NCI-H774 (cell line): ENCODE measurements around the gene SLC23A2.

Source experiments
- DNase-seq: peaks from one replicate; lab custom pipeline; 2025; lab: John Stamatoyannopoulos, UW

The SLC23A2 gene

DNA sequence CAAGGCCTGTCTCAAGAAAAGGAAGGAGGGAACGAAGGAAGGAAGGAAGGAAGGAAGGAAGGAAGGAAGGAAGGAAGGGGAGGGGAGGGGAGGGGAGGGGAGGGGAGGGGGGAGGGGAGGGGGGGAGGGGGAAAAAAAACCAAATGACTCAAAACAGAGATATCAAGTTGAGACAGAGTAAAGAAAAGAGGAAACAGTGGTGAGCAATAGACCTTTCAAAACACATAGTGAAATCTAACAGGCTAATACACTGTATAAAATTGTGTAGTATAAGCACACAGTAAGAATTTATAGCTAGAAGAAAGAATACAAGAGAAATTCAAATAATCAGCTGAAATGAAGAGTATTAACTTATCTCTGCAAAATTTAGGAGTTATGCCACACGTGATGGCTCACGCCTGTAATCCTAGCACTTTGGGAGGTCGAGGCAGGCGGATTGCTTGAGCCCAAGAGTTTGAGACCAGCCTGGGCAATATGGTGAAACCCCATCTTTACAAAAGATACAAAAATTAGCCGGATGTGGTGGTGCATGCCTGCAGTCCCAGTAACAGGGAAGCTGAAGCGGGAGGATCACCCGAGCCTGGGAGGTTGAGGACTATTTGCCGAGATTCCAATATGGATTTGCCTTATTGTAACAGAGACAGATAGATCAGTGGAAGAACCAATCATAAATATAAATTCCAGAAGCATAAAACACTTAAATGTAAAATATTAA is 156.4 kb downstream of the SLC23A2 start:
- DNase-seq: no peak

DNA sequence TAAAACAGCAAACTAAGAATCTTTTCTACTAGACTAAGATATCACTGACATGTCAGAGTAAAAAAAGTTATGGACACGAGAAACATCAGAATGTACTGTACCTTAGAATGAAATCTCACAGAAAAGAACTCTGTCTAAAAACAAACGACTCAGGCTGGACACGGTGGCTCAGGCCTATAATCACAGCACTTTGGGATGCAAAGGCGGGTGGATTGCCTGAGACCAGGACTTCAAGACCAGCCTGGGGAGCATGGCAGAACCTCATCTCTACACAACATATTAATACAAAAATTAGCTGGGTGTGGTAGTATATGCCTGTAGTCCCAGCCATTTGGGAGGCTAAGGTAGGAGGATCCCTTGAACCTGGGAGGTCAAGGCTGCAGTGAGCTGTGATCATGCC is 157.0 kb downstream of the SLC23A2 start:
- DNase-seq: no peak

DNA sequence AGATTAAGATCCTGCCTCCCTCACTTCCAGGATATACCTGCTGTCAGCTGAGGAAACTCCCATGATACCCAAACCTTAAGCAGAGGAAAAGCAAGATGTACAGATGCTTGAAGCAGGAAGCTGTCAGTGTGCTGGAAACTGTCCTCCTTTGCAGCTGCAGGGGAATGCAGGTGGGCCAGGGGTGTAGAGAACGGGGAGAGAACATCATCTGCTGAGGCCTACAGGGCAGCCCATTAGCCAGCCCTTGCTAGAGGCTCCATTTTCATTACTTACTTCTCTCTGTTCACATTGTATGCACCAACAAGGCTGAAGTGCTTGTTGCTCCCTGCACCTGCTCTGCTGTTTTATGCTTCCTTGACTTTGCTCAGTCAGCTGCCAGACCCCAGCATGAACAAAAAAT is 160.5 kb downstream of the SLC23A2 start:
- DNase-seq: peak; percentile 25

DNA sequence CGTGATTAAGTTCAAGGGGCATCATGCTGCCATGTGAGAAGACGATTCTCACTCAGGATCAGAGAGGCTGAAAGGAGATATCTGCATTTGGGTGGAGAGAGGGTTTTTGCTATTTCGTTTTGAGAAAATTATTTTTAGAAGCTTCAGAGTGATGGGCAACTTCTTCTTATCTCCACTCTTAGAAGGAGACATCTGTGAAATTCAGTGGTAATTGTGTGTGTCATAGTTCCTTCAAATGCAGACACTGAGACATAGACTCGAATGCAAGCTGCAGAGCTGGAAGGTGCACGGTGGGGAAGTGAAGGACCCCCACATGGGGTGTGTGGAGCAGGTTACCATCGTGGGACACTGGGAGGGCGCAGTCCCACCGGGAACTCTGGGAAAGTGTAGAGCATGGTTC is 162.8 kb downstream of the SLC23A2 start:
- DNase-seq: no peak

DNA sequence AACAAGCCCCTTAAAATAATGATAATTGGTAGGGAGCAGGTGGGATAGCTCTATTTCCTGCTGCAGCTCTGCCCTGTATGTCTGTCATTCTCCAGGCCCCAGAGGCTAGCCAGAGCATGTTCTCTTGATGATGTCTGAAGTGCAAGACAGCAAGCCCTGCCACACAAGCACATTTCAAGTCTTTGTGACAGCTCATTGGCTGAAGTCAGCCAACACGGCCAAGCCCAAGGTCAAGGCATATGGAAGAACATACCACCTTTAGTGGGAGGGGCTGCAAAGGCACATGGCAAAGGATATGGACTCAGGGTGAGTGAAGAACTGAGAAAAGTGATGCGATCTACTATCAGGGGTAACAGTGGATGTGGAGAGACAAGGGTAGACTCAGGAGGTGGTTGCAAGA is 163.6 kb downstream of the SLC23A2 start:
- no peak for DNase-seq

DNA sequence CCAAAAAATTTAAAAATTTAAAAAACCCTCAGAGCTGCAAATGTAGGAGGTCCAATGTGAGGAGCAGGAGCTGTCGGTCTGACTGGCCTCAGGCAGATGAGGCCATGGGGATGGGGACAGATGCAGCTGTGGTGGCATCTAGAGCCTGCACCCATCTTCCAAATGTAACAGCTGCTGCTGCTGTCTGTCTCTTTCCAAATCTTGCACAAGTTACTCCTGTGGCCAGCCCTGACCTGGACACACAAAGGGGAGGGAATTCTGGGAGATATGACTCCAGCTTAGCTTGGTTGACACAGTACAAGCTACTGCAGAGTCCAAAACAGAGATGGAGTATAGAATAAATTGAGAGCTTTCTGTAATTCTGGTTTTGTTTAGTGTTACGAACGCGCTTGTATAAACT is 164.4 kb downstream of the SLC23A2 start:
- DNase-seq: no peak

DNA sequence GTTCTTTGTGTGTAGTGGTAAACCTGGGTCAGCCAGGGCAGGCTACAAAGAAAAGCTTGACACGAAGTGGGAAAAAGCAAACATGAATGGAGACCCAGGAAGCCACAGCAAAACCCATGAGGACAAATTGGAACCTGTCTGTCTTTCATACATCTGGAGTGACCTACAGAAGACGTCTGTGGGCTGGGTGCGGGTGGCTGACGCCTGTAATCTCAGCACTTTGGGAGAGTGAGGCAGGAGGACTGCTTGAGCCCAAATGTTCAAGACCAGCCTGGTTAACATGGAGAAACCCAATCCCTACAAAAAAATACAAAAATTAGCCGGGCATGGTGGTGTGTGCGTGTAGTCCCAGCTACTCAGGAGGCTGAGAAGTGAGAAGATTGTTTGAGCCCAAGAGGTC is 164.8 kb downstream of the SLC23A2 start:
- no peak for DNase-seq

DNA sequence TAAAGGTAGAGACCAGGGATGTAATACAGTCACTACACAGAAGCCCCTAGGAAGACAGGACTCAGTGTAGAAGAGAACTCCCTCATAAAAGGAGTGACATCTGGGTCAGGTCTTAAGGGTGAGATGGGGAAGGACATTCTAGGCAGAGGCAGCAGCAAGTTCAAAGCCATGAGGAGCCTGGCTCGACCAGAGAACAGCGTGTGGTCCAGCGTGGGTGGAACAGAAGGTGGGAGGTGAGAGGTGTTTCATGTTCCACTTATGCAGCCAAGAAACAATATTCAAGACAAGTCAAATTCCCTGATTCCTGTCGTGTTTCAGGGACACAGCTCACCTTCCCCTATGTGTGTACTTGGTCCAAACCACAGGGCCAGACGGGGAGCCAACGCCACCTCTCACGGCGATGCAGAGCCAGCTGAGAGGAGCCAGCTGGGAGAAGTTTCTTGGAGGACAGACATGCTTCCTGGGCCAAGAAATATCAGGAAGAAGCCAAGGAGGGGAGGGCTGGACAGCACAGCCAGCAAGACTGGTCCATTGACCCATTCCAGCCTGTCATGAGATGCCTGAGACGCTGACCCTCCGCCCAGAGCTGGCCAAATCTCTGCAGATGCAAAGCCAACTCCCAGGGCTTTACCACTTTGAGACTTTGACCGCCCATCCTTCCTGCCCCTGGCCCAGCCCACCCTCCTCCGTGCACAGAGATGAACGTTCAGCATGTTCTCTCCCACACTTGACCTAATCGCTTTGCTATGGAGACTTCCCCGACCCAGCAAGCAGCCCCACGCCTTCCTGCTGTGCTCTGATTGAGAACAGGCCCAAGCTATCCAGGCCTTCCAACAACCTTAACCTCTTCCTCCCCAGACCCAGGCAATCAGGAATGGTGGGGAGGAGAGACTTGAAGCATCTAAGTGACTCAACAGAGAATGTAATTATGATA is 165.8 kb downstream of the SLC23A2 start:
- no peak for DNase-seq

DNA sequence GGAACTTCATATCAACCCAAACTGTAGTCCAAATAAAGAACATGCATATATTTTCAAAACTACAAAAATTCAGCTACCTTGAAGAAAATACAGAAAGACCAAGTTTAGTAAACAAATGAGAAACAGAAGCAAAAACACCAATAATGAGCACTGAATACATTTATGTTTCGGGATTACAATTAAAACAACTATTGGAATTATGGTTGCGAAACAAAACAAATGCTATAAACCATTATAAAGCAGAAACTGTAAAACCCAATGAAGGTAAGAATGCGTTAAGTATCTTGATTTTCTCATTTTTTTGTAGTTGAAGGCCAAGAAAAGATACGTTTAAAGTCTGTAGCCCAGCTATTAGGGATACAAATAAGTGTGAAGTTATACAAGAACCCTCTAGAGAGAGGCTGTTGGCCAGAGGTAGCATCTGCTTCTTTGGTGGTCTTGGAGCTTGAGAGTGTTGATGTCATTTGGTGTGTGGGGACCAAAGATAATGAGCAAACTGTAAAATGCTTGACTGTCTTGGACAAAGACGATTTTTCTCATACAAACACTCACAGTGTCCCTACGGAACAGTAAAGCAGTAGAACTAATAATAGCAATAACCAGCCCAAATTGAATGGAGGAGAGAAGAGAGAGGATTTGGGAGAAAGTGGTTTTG is 168.1 kb downstream of the SLC23A2 start:
- DNase-seq: no peak

DNA sequence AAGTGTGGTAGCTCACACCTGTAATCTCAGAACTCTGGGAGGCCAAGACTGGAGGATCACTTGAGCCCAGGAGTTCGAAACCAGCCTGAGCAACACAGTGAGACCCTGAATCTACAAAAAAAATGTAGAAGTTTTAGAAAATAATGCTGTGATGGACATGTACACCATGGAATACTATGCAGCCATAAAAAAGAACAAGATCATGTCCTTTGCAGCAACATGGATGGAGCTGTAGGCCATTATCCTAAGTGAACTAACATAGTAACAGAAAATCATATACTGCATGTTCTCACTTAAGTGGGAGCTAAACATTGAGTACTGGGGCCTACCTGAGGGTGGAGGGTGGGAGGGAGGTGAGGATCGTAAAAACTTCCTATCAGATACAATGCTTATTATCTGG is 168.8 kb downstream of the SLC23A2 start:
- no peak for DNase-seq

DNA sequence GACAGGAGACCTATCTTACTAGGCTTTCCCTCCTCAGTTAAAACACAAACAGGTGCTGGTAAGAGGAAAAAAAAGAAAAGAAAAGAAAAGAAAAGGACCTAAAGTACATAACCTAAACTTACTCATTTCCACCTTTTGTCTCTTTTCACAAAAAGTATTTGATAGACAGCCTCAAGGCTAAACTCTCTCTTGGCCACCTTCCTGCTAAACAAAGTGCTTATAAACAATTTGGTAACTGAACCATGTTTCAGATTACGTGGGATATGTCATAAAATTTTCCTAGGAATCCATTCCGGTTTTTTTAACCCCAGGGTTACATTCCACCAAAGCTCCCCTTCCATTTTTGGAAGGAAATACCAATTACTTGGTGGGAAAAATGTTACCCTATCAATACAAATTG is 170.6 kb downstream of the SLC23A2 start:
- DNase-seq: no peak

DNA sequence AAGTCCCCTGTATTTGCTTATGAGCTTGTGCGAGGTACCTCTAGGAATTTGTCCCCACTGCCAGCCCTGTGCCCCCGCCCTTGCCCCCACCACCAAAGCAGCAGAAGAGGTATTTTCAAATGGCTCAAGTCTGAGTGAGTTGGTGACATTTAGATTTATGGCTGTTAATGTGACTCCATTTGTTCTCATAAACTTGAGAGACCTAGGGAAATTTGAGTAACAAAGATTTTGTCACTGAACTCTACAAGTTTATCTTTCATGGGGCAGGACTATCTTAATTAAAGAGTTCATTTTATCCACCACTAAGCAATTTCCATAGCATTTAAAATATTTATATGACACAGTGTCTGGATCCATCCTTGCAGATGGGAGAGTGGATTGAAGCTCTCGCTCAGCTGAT is 171.1 kb downstream of the SLC23A2 start:
- no peak for DNase-seq

DNA sequence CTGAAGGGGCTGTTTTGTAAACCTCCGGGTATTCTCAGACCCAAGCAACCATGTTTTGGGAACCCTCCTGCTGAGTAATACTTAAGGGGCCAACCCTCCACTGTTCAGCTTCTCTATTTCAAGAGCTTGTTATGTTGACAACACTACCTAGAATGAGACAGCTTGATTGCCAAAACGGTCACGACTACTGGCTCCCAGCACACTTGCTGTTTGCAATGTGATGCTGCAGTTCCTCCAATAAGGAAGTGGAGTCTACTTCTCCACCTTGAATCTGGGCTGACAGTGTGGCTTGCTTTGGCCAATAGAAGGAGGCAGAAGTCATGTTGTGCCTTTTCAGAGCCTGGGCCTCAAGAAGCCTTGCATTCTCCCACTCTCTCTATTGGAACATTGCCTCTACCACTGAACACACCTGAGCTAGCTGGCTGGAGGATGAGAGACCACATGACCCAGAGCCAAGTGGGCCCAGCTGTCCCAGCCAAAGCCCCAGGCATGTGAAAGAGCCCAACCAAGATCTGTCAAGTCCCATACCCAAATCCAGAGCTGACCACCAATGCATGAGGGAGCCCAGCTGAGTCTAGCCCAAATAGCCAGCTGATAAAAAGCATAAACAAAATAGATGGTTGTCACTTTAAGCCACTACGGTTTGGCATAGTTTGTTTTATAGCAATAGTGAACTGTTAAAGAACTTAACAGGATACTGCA is 171.6 kb downstream of the SLC23A2 start:
- DNase-seq: no peak

DNA sequence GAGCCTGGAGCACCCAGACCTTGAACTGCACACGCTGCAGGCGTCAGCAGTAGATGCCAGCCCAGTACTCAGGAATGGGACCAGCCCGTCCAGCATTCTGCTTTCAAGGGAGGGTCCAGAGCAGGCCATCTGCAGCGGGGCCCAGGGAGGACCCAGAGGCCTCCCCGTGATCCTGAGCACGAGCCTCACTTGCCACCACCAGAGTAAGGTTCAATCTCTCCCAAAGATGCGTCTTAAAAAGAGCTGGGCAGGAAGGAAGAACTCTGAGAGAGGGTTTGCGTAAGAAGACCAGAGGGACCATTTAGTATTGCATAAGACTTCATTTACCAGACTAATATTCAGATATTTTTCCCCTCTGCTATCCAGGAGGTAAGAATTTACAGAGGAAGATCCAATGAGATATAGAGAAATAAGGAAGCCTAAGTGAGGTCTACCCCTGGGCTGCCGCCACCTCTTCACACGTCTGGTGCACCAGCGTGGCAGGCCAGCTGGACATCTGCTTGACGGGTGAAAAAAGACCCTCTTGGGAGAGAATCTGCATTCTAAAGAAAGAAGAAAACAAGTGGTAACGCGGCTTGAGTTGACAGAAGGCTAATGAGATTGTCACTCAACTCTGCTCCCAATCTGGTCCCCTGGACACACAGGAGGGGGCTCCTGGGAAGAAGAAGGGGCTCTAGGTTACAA is 172.3 kb downstream of the SLC23A2 start:
- DNase-seq: no peak

DNA sequence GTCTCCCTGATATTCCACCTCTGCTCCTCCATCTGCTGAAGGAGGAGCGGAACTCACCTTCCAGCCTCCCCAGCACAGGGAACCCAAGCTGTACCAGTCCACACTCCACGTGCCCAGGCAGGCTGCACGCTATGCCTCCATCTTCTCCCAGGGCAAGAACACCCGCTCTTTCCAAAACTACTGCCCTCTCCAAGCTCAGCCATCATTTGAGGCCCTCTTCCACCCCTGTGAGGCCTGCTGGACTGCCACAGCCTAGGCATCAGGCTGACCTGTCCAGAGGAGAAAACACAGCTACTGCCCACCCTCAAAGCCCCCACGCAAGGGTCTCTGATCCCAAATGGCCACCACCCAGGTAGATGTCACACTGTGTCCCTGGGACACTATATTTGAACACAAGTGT is 179.7 kb downstream of the SLC23A2 start:
- DNase-seq: no peak

DNA sequence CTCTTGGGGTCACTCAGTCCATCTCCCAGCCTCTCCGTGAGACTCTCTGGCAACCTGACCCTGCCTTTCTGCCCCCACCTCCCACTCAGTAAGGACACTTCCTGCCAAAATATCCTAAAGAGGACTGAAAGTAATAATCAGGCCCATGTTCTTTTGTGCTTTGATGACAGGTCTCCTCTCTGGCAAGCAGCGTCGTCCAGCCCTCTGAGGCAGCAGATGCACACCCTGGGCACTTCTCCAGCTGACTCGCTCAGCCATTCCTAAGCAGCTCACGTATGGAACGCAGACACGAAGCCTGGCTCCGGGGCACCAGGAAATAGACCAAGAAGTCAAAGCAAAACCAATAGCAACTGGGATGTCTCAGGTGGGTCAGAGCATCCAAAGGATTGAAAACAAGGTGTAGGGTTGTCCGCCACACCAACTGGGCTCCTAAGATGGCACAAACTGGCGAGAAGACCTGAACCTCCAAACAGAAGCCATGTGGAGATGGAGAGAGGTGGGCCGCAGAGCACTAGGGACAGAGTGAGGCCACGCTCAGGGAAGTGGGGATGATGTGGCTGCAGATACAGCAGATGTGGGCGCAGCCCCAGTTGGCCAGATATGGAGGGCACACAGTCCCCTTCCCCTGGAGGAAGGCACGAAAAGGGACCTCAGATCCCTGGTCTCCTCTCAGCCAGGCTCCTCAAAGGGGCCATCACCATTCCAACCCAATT is 180.3 kb downstream of the SLC23A2 start:
- no peak for DNase-seq

DNA sequence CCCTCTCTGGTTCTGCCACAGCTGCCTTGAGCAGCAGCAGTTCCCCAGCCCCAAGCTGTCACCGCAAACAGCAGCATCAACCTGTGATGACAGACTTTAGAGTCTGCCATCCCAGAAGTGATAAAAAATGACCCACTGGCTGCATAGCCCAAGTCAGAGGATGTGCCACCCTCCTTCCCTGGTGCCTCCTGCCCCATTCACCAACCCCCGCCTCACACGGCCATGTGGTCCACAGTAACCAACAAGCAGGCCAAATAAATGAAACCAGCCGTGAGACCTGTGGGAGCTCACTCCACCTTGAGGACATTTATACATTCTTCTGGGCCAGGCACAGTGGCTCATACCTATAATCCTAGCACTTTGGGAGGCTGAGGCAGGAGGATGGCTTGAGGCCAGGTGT is 181.4 kb downstream of the SLC23A2 start:
- no peak for DNase-seq

DNA sequence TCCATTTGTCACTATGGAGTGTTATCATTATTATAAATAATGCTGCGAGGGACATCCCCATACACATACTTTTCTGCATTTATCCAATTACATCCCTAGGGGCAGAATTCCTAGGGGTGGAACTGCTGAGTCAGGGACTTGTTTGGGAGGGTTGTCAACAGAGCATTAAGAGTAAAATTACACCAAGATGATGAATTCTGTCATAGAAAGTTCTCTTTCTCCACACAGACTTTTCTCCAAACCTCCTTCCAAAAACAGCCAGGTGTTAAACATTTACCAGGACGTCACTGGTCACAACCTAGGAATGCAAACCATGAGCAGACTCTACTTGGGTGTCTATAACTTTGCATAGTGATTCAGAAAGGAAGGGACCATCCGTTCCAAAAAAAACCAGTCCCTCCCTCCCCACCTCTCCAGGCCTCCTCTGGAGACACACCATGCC is 184.1 kb downstream of the SLC23A2 start:
- DNase-seq: no peak

DNA sequence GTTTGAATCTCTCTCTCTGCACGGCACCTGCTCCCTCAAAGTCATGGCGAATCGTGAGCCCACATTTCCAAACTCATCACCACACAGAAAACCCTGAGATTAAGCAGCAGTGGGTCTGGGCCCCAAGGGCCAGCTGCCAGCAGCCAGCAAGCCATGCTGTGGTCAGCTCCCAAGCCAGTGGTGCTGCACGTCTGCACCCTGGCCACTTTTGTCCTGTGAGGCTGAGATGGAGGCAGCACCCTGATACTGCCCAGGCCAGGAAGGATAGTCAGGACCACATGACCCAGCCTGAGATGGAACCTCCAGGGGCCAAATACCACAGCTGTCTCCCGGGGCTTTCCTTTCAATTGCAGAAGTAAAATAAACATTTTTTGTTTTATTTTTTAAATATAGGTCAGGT is 185.7 kb downstream of the SLC23A2 start:
- DNase-seq: no peak

DNA sequence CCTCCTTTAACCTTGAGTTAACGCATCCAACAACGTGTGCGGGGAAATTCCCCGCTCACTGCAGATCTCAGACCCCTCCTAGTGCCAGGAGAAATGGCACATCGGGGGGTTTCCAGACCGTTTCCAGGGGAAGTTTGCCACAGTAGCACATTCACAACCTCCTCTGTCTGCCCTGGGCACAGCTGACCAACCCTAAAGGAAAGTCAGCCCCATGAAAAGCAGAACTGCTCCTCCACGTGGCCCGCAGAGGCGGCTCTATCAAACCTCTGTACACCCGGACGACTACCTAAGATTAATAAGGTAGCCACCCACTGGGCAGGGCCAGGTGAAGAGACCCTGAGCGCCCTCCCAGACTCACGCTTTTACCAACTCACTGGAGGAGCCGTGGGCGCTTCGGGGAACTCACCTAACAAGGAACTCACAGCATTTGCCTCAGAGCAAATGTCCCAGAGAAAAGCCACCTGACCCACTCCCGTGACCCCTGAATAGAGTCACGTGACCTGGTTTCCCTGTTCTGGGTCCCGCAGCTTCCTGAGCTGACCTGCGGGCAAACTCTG is 186.5 kb downstream of the SLC23A2 start:
- no peak for DNase-seq
